Measurements from ENCODE around the gene COPS3. TPM values are rescaled to one million over a fixed set of nuclear protein-coding genes. Genes with fewer than 3 reads are reported as not detected.
"Not testable (repeated sequence)": the region's sequence is repeated elsewhere in the genome, so short reads cannot be mapped to it uniquely, and the experiment has no call there.

Gene COPS3
- total RNA-seq, 1 donor from 2014 or later = 83.8 TPM

- intact Hi-C loops (cut with DNase I) = no loop called here
- no peak for DNase-seq (ENCODE audit: missing footprints)
- no peak for ATAC-seq
These were observed 22.9 kb upstream of the COPS3 start for GRCh38 chr17:17303847-17304490.

- intact Hi-C loops (cut with DNase I) = no loop called here
- ATAC-seq = peak; percentile 90
- peak; percentile 94 for DNase-seq (ENCODE audit: missing footprints)
These were observed 22.2 kb upstream of the COPS3 start, which contains the start of gene NT5M for GRCh38 chr17:17303010-17303846. TSS of gene NT5M (plus strand) at chr17:17303373. CDS start at chr17:17303551, 178 bp downstream.

- intact Hi-C loops (cut with DNase I); DNase-seq (ENCODE audit: missing footprints); ATAC-seq: not testable (repeated sequence)
These were observed 20.6 kb upstream of the COPS3 start for GRCh38 chr17:17301659-17302058.

- intact Hi-C loops (cut with DNase I) = no loop called here
- no peak for DNase-seq (ENCODE audit: missing footprints)
- ATAC-seq = peak; percentile 41
These were observed 19.9 kb upstream of the COPS3 start for GRCh38 chr17:17300624-17301568.

- intact Hi-C loops (cut with DNase I) = no loop called here
- no peak for ATAC-seq
These were observed 17.1 kb upstream of the COPS3 start for GRCh38 chr17:17298108-17298507.

GRCh38 chr17:17297217-17297616, 16.2 kb upstream of the COPS3 start:
- intact Hi-C loops (cut with DNase I) = no loop called here
- no peak for DNase-seq (ENCODE audit: missing footprints)
- no peak for ATAC-seq

More at GRCh38 chr17:17298108-17298507, 17.1 kb upstream of the COPS3 start:
- no peak for DNase-seq (ENCODE audit: missing footprints)

- intact Hi-C loops (cut with DNase I) = no loop called here
- DNase-seq (ENCODE audit: missing footprints) (no peak), ATAC-seq (no peak)
These were observed 14.1 kb upstream of the COPS3 start for GRCh38 chr17:17295141-17295540.

- intact Hi-C loops (cut with DNase I) = no loop called here
- DNase-seq (ENCODE audit: missing footprints) (no peak), ATAC-seq (no peak)
These were observed 8.7 kb upstream of the COPS3 start for GRCh38 chr17:17289701-17290100.

GRCh38 chr17:17289086-17289485, 8.0 kb upstream of the COPS3 start:
- ATAC-seq (no peak), DNase-seq (ENCODE audit: missing footprints) (no peak)
- intact Hi-C loops (cut with DNase I) = no loop called here

- no peak for DNase-seq (ENCODE audit: missing footprints)
- intact Hi-C loops (cut with DNase I) = no loop called here
These were observed 4.9 kb upstream of the COPS3 start for GRCh38 chr17:17285951-17286350.

GRCh38 chr17:17279316-17279715, 1.7 kb downstream of the COPS3 start:
- no peak for ATAC-seq
- DNase-seq (ENCODE audit: missing footprints) = no peak
- intact Hi-C loops (cut with DNase I) = no loop called here

More at GRCh38 chr17:17285951-17286350, 4.9 kb upstream of the COPS3 start:
- no peak for ATAC-seq

GRCh38 chr17:17277431-17277830, 3.6 kb downstream of the COPS3 start:
- intact Hi-C loops (cut with DNase I); DNase-seq (ENCODE audit: missing footprints); ATAC-seq: not testable (repeated sequence)

GRCh38 chr17:17275971-17276370, 5.1 kb downstream of the COPS3 start:
- intact Hi-C loops (cut with DNase I) = no loop called here
- no peak for DNase-seq (ENCODE audit: missing footprints)
- ATAC-seq = no peak

GRCh38 chr17:17269926-17270773, 10.9 kb downstream of the COPS3 start:
- ATAC-seq (no peak), DNase-seq (ENCODE audit: missing footprints) (no peak)
- intact Hi-C loops (cut with DNase I) = no loop called here

GRCh38 chr17:17264430-17264829, 16.6 kb downstream of the COPS3 start:
- ATAC-seq = no peak
- intact Hi-C loops (cut with DNase I) = no loop called here

GRCh38 chr17:17258998-17259397, 22.0 kb downstream of the COPS3 start:
- DNase-seq (ENCODE audit: missing footprints) = no peak
- intact Hi-C loops (cut with DNase I) = no loop called here
- ATAC-seq = no peak

More at GRCh38 chr17:17264430-17264829, 16.6 kb downstream of the COPS3 start:
- DNase-seq (ENCODE audit: missing footprints) = no peak

- ATAC-seq (no peak), DNase-seq (ENCODE audit: missing footprints) (no peak)
- intact Hi-C loops (cut with DNase I) = no loop called here
These were observed 23.0 kb downstream of the COPS3 start for GRCh38 chr17:17258011-17258410.

- intact Hi-C loops (cut with DNase I) = no loop called here
- ATAC-seq (no peak), DNase-seq (ENCODE audit: missing footprints) (no peak)
These were observed 24.7 kb downstream of the COPS3 start for GRCh38 chr17:17256316-17256715.
